LNCAP (cell line): ENCODE results near the gene ARF1.

Experiments
- CTCF ChIP-seq: fragments of 450-650 bp; IDR thresholded peaks from 2 replicates; pipeline ENCODE4 v1.5.1; 2017; ENCODE audit warnings: mild to moderate bottlenecking

The ARF1 gene

DNA sequence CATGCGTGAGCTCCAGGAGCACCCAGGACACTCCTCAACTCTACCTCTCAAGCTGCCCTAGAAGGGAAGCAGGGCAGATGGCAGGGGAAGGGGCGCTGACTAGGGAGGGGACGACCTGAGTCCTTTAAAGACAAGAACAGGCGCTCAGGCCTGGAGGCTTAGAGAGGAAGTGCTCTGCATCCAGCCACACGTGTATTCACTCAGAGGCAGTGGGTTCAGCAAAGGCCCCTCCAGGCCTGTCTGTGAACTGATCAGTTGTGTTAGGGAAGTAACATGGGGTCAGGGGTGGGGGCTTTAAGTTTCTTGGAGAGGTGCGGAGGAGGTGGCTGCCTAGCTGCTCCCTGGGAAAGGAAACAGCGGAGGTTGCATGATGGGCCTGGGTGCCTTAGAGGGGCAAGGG, 37.1 kb upstream of the ARF1 start:
- no peak for TF ChIP-seq CTCF

GRCh38 chr1:228045871-228046270, 36.6 kb upstream of the ARF1 start:
- no peak for TF ChIP-seq CTCF

- TF ChIP-seq CTCF = no peak
Observed at GRCh38 chr1:228046421-228047182, 35.9 kb upstream of the ARF1 start.

DNA sequence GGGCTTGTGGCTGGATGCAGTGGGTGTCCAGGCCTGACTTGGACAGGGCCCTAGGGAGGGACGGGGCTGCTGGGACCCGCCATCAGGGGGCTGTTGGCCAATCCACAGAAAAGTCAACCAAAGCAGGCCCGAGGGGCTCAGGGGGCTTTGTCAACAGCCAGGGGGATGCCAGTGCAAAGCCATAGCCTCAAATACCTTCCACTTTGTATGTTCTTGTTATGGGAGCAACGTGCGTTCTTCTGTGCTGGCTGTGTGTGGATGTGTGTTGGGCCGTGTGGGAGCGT, 35.4 kb upstream of the ARF1 start:
- TF ChIP-seq CTCF = no peak

DNA sequence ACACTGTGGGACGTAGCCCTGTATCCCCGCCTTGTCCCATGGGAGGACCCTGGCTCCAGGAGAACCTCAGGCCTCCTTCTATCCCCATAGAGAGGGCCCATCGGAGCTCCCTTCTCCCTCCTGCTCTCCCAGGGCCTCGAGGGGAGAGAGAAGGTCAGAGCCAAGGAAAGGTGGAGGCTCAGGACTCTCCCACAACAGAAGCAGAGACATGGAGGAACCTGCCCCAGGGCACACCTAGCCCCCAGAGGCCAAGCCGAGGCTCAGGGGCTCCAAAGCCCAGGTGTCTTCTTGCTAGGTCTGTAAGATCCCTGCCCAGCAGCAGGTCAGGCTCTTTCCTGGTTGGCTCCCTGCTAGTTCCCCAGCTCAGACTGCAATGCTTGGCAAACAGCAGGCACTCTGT, 34.4 kb upstream of the ARF1 start:
- no peak for TF ChIP-seq CTCF

DNA sequence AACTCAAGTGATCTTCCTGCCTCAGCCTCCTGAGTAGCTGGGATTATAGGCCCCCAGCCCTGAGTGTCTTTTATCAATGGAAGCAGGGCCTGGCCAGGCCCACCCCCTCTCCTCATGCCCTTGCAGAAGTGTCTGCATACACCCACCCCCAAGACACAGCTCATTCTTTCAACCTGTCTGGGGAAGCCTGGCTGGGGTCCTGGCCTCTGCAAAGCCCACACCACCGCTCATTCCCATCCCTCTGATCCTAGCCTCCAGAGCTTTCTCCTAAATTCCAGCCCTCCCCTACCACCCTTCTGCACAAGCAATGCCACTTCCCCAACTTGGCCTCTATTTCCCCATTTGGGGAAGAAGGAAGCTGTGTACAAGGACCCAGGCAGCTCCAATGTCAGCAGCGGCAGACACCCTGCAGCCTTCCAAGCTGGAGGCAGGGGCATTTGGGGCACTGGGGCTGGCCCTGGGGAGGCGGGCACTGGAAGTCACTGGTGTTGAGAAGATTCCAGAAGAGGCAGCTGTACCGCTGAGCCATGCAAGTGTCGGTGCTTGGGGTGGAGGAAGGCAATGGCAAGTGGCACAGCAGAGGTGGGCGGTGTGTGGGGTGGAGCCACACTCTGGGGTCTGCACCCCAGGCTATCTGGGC, 33.7 kb upstream of the ARF1 start:
- no peak for TF ChIP-seq CTCF

DNA sequence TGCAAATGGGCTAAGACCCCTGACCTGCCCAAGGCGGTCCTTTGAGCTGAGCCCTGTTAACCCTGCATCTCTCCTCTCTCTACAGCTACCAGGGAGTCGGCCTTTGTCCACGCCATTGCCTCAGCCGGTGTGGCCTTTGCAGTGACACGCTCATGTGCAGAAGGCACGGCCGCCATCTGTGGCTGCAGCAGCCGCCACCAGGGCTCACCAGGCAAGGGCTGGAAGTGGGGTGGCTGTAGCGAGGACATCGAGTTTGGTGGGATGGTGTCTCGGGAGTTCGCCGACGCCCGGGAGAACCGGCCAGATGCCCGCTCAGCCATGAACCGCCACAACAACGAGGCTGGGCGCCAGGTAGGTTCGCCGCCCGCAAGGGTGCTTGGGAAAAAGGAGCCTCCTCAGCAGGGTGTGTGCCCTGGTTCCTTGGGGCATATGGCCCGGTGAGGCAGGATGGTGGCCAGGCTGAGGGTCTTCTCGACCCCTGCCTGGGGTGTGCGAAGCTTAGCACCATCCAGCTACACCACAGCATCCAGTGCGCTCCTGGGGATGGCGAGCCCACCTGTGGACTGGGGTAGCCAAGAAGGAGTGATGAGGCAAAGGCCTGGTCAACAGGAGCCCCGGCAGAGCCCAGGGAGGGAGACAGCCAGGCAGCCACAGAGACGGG, 31.8 kb upstream of the ARF1 start:
- TF ChIP-seq CTCF = no peak
